Right cardiac atrium (tissue), 5 donors: Measurements from ENCODE around the gene CEP104. TPM values are rescaled to one million over a fixed set of nuclear protein-coding genes. Genes with fewer than 3 reads are reported as not detected.

ENCODE experiments used
- ATAC-seq, 2 donors: fragments of 200-7000 bp; cut with Tn5 transposase; one replicate each; pipeline versions ENCODE4 v1.8.0 to v1.9.1; 2020; ENCODE audit warnings: moderate library complexity in 2 of 2, mild to moderate bottlenecking in 1 of 2
- DNase-seq, 3 donors: peaks; one replicate each; pipeline ENCODE4 v3.0.0-alpha.2; 2020
- H3K27ac ChIP-seq: one replicate; pipeline ENCODE4 v1.5.1; 2013; ENCODE audit warnings: mild to moderate bottlenecking, low read length, control low read depth, moderate library complexity
- H3K27me3 ChIP-seq: one replicate; pipeline ENCODE4 v1.6.1; 2013; ENCODE audit not compliant: control insufficient read depth, insufficient read depth
- H3K4me1 ChIP-seq: one replicate; pipeline ENCODE4 v1.6.1; 2013; ENCODE audit warnings: low read length; ENCODE audit not compliant: control insufficient read depth, insufficient read depth
- H3K4me3 ChIP-seq: one replicate; pipeline ENCODE4 v1.5.1; 2013; ENCODE audit warnings: low read length, control low read depth
- H3K9me3 ChIP-seq: one replicate; pipeline ENCODE4 v1.6.1; 2013; ENCODE audit warnings: low read length; ENCODE audit not compliant: control insufficient read depth
- WGBS: extraction: QIAGEN DNeasy Blood & Tissue Kit; methylation state at CpG from one replicate; pipeline ENCODE4 v1.1.7; 2013; 5-methylcytosine and 5-hydroxymethylcytosine counted together
- intact Hi-C, 4 donors: fragments of 100-400 bp; cut with DNase I; formaldehyde crosslinking; loops; one replicate each; pipeline versions ENCODE4 v1.11.0 to v1.14.0; 2022 to 2023
- polyA plus RNA-seq: library from polyadenylated mRNA; stranded (reverse); fragments of 200-250 nt; gene quantifications from one replicate; pipeline ENCODE4 v1.2.3, GENCODE V29; 2013
- total RNA-seq, 4 donors: library from RNA; stranded (reverse); fragmentation: NEBNext Ultra II Directional; extraction: Animal tissue kit (Norgen Biotek cat#: 25700); gene quantifications; one replicate each; pipeline ENCODE4 v1.2.1, GENCODE V29; 2021
- donor health status: healthy with polysubstance abuse.
- donor health status: DM: no; HTN: yes; CAD: no.
- donor health status: DM: no; HTN: no; CAD: no.
- donor health status: DM: no; HTN: yes; CAD: no; lungs with severe emphysema.
- donor health status: DM: yes; HTN: yes; CAD: no.

The CEP104 gene
- total and polyA plus RNA-seq, 5 donors = 8.7 to 41.2 (median 34.6) TPM

DNA sequence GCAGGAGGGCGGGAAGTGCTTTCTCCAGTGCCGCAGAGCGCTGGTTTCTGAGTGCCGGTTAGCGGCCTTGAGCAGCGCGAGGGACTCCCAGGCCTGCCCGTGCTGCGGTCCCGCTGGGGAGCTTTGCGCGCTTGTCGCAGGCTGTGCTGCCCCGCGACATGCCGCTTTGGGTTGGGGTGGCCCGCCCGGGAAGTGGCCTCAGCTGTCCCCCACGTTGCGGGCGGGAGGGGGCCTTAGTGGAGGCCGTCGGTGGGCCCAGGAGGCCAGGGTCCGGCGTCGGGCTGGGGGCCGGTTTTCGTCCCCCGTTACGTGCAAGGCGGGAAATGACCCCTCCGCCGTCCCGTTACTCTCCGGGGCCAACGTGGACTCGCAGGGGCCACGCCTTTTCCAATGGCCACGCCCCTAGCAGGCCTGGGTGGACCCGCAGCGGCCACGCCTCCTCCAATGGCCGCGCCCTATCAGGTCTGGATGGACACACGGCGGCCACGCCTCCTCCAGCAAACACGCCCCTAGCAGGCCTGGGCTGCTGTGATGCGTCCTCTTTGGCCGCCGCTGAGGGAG, 44.0 kb upstream of the CEP104 start:
- Histone ChIP-seq H3K27me3 (no peaks in the 10 kb centered on the region), H3K27ac (peak overlapping the region; percentile 97), H3K4me3 (peak overlapping the region; percentile 61), H3K9me3 (no peaks in the 10 kb centered on the region), H3K4me1 (no peaks in the 10 kb centered on the region)
- DNase-seq (peak; percentile 99 to 100 (median 99)), ATAC-seq (peak; percentile 92 to 93)
- intact Hi-C loops = no loop called here
- under 1% methylated on average over 51 of the region's 51 CpGs for WGBS

DNA sequence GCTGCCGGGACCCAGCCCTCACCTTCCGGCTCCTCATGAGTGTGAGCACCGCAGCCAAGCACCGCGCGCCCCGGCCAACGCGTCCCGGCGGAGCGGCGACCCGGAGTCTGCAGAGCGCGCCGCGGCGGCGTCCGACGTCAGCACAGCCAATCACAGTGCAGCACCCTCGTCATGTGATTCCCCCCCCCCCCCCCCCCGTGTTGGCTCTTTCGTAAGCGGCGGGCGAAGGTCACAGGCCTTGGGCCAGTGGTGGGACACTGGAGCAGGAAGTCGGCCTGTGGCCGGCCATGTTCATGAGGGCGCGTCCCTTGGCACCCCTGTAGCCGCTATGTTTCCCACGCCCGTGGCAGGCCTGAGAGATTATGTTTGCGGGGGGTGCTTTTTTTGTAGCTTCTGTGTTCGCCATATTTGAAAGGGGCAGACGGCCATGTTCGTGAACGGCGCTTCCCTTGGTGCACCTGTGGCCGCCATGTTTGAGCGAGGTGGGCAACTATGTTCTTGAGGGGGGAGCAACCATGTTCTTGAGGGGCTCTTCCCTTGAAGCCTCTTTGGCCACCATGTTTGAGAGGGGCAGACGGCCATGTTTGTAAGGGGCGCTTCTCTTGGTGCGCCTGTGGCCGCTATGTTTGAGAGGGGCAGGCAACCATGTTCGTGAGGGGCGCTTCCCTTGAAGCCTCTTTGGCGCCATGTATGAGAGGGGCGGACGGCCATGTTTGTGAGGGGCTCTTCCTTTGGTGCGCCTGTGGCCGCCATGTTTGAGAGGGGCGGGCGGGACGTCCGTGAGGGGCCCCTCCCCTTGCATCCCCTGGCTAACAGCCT, 43.3 kb upstream of the CEP104 start, which contains the start of gene C1orf174:
TSS of gene C1orf174 (minus strand) at position 123 of the 819 bp plus-strand sequence. CDS start at position 37, 86 bp downstream.
- H3K4me1 ChIP-seq = no peaks in the 10 kb centered on the region
- ATAC-seq (peak; percentile 94), DNase-seq (peak; percentile 97 to 98 (median 98))
- H3K4me3 ChIP-seq = peak within 1 kb of the TSS; percentile 61
- H3K27me3 ChIP-seq = no peaks in the 10 kb centered on the region
- H3K27ac ChIP-seq = peak within 1 kb of the TSS; percentile 97
- under 1% methylated on average over 58 of the region's 58 CpGs for WGBS
- intact Hi-C loops = no loop called here
- H3K9me3 ChIP-seq = no peaks in the 10 kb centered on the region

DNA sequence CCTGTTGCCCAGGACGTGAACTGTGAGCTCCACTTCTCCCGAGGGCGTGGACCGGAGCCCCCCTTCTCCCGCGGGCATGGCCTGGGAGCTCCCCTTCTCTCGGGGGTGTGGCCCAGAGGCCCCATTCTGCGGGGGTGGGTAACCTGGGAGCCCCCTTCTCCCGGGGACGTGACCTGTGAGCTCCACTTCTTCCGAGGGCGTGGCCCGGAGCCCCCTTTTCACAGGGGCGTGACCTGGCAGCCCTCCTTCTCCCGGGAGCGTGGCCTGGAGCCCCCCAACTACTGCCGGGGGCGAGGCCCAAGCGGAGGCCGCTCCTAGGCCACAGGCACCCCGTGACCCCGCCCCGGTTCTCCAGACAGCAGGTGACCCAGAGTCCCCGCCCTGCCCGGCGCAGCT, 42.7 kb upstream of the CEP104 start:
- DNase-seq (no peak), ATAC-seq (no peak)
- WGBS = under 1% methylated on average over 26 of the region's 26 CpGs
- H3K27ac ChIP-seq = peak overlapping the region; percentile 74
- peak overlapping the region; percentile 61 for H3K4me3 ChIP-seq
- H3K9me3 ChIP-seq = no peaks in the 10 kb centered on the region
- no peaks in the 10 kb centered on the region for H3K4me1 ChIP-seq
- intact Hi-C loops = no loop called here
- H3K27me3 ChIP-seq = no peaks in the 10 kb centered on the region

DNA sequence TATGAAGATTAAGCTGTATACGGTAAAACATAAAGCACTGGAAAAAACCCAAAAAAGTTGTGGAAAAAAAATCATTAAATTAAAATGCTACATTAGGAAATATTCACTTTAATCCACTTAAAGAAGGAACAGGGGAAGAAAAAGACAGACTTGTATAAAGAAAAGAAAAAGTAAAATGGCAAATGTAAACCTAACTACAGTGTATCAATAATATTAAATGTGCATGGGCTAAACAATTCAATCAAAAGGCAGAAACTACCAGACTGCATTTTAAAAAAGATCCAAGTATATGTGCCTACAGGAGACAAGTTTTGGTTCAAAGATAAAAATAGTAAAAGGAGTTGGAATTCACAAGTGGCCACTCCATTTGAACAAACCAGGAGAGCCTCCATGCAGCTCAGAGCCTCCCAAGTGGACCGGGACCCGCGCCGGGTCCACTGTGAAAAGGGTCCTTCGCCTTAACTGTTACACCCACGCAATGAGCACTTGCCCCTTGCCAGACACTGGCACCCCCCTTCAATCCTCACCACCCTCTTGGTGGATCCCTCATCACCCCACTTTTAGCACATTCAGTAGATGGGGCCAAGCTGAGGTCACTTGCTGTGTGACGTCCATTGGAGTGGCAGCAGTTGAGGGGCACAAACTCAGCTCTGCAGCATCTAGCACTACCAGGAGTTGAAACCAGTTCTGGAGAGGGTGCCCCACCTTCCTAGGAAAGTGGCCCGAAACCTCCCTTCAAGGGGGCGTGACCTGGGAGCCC, 42.2 kb upstream of the CEP104 start:
- ATAC-seq (no peak), DNase-seq (no peak)
- H3K4me1 ChIP-seq = no peaks in the 10 kb centered on the region
- peak overlapping the region; percentile 74 for H3K27ac ChIP-seq
- H3K27me3 ChIP-seq = no peaks in the 10 kb centered on the region
- peak overlapping the region; percentile 61 for H3K4me3 ChIP-seq
- intact Hi-C loops = no loop called here
- 41% methylated on average over 10 of the region's 10 CpGs for WGBS
- no peaks in the 10 kb centered on the region for H3K9me3 ChIP-seq

DNA sequence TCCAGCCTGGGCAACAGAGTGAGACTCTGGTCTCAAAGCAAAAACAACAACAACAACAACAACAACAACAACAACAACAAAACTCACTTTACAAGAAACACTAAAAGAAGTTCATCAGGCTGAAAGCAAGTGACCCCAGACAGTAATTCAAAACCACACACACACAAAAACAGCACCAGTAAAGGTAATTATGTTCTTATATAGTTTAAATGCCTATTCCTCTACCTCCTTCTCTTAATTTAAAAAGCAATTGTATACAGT, 41.4 kb upstream of the CEP104 start:
- no peak overlapping the region for H3K27ac ChIP-seq
- no peak for DNase-seq
- H3K9me3 ChIP-seq = no peaks in the 10 kb centered on the region
- no peaks in the 10 kb centered on the region for H3K4me1 ChIP-seq
- no peaks in the 10 kb centered on the region for H3K27me3 ChIP-seq
- no peak overlapping the region for H3K4me3 ChIP-seq
- intact Hi-C loops = no loop called here
- ATAC-seq = no peak

DNA sequence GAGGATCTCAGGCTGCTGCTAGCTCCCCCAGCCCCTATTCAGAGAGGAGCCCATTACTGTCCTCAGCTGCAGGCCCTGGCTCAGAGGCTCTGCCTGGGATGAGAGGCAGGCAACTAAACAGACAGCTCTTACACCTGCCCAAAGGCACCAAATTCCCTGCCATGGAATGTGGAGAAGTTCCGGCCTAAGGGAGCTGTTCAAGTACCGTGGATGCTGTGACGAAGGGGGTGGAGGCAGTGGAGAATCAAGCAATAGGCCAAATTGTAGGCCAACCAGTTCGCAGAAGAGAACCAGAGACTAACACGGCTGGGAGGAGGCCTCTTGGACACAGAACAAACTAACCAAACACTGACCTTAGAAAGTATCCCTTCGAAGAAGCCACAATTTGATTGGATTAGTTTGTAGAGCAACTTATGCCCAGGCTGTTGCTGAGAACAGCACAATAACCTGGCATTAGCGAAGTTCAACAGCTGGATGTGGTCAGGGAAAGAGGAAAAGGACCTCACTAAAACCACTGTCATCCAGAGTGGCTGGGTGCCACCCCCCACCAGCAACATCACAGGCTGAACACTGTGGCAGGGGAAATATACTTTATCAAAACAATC, 39.5 kb upstream of the CEP104 start:
- intact Hi-C loops = no loop called here
- no peaks in the 10 kb centered on the region for H3K4me1 ChIP-seq
- ATAC-seq = no peak
- H3K27ac ChIP-seq = no peak overlapping the region
- DNase-seq = no peak
- no peaks in the 10 kb centered on the region for H3K9me3 ChIP-seq
- H3K27me3 ChIP-seq = no peaks in the 10 kb centered on the region
- no peak overlapping the region for H3K4me3 ChIP-seq
- whole genome bisulfite sequencing = 92% methylated on average over 7 of the region's 7 CpGs

DNA sequence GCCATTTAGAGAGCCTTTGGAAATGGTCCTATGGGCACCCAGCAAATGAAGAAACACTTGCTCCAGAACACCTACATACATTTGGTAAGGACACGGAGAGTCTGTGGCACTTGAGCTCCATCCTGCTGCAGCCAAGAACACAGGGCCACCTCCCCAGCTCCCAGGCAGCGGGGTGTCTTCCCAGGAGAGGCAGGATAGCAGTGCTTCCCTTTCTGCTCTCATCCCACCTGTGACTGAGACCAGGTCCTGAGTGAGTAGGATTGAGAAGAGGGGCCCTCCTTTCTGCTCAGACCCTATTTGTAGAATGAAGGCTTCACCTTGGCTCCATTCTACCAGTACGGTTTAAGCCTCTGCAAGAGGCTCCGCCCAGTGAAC, 38.9 kb upstream of the CEP104 start:
- ATAC-seq (no peak), DNase-seq (no peak)
- intact Hi-C loops = no loop called here
- H3K9me3 ChIP-seq = no peaks in the 10 kb centered on the region
- no peaks in the 10 kb centered on the region for H3K4me1 ChIP-seq
- H3K4me3 ChIP-seq = no peak overlapping the region
- H3K27ac ChIP-seq = no peak overlapping the region
- H3K27me3 ChIP-seq = no peaks in the 10 kb centered on the region
- WGBS = 94% methylated on average over 4 of the region's 4 CpGs

DNA sequence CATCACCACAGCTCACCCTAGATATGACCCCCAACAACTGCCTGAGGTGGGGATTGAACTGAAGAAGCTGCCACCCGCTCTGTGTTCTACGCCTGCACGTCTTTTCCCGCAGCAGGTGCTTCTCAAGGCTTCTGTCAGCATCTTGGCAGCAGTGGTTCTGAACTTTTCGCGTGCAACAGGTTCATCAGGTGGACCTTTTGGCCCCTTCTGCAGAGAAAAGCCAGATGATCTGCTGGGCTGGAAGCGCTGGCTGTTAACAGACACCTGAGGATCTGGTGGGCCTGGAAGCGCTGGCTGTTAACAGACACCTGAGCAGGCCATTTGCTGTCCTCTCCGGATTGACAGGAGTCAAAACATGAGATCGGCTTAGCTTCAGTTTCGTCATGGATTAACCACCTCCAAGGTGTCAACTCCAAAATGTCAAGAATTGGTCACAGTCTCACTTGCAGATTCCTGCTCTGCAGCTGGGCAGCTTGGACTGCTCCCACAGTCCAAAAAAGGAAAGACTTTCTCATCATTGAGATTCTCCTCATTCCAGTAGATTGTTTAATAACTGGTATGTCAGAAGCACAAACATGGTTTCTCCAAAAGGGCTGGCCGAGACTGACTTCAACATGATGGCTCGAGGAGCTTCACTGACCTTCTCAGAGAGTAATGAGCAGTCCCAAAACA, 38.4 kb upstream of the CEP104 start:
- H3K27ac ChIP-seq = no peak overlapping the region
- DNase-seq = no peak
- WGBS = 92% methylated on average over 13 of the region's 13 CpGs
- no peaks in the 10 kb centered on the region for H3K4me1 ChIP-seq
- H3K4me3 ChIP-seq = no peak overlapping the region
- no peak for ATAC-seq
- H3K27me3 ChIP-seq = no peaks in the 10 kb centered on the region
- no peaks in the 10 kb centered on the region for H3K9me3 ChIP-seq
- intact Hi-C loops = no loop called here

DNA sequence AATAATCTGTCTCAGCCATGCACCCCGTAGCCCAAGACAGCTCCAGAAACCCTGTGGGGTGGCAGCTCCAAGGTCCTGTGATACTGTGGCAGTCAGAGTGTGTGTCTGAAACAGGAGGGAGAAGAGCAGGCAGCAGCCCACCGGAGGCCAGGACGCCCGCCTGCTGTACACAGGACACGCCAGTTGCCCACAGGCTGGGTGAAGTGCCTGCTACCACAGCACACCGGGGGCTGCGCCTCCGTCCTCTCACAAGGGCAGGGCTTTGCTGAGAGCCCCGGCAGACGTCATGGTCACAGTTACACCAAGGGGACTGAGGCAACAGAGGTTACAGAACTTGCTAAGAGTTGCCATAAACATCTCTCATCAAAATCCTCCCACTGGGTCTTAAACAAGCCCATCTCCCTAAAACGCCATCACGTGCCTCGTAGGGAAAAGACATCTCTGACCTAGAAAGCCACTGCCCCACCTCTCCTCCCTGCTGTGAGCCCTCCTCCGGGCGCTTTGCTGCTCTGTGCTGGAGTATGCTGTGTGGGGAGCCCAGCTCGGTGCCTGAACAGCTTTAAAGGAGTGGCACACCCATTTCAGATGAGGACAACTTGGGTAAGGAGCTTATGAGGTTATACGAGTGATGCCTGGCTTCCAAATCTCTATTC, 37.7 kb upstream of the CEP104 start:
- ATAC-seq = no peak
- Histone ChIP-seq H3K27ac (no peak overlapping the region), H3K9me3 (no peaks in the 10 kb centered on the region), H3K4me1 (no peaks in the 10 kb centered on the region), H3K4me3 (no peak overlapping the region), H3K27me3 (no peaks in the 10 kb centered on the region)
- 94% methylated on average over 17 of the region's 17 CpGs for WGBS
- peak in 1 of 3 donors; percentile 47 for DNase-seq
- intact Hi-C loops = no loop called here

DNA sequence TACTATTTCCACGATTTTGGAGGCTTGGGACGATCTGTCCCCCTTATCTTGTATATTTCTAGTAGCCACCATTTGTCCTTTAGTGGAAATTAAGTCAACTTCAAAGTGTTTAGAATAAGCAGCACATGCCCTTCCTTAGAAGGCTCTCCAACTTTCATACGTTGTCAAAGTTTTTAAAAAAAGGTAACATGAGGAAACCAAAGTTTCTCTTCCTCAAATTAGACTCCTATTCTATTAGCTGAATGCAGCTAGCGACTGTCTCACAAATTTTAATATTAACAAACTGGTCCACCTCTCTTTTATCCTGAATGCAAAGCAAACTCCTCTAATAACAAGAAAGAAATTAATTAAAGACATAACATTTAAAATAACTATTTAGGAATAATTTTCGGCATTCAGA, 36.2 kb upstream of the CEP104 start:
- intact Hi-C loops = no loop called here
- Histone ChIP-seq H3K27ac (no peak overlapping the region), H3K4me1 (no peaks in the 10 kb centered on the region), H3K9me3 (no peaks in the 10 kb centered on the region), H3K27me3 (no peaks in the 10 kb centered on the region), H3K4me3 (no peak overlapping the region)
- 72% methylated on average over 5 of the region's 5 CpGs for WGBS
- DNase-seq (no peak), ATAC-seq (no peak)
